A549 (cell line): Measurements from ENCODE around the gene SRCAP. TPM values are rescaled to one million over a fixed set of nuclear protein-coding genes. Genes with fewer than 3 reads are reported as not detected.

Experiments
- ATAC-seq, 2 experiments: fragments of 200-7000 bp in 1 of 2; fragments of >200 bp in 1 of 2; cut with Nextera tagmentation in 1 of 2; cut with Tn5 transposase in 1 of 2; 3 replicates each; pipeline versions ENCODE4 v1.8.0 to v1.9.1; 2018 to 2020; ENCODE audit warnings: mild to moderate bottlenecking in 1 of 2, moderate library complexity in 1 of 2
- CTCF ChIA-PET: fragments of 300-600 bp; sonication (Branson Sonifier 250); formaldehyde crosslinking; extraction: SDS; loops from one replicate; lab custom pipeline; 2021; ENCODE audit warnings: antibody characterized with exemption, inconsistent platforms; lab: Yijun Ruan, JAX
- POLR2A ChIA-PET: fragments of 350-600 bp; formaldehyde crosslinking; extraction: SDS; loops from one replicate; lab custom pipeline; 2021; ENCODE audit warnings: antibody characterized with exemption, inconsistent platforms; lab: Yijun Ruan, JAX
- DNase-seq, 2 experiments: peaks; one replicate each; pipeline versions ENCODE4 v3.0.0 to v3.0.0-alpha.2; 2011 to 2016; ENCODE audit warnings: low read depth in 1 of 2, low spot score in 1 of 2
- FAIRE-seq: peaks from 2 replicates; lab custom pipeline; 2011; peaks lifted over from hg19 to GRCh38; lab: Jason Lieb, UNC
- H3K27ac ChIP-seq, 2 experiments: fragments of >200 bp; sonication (Bioruptor Twin); formaldehyde crosslinking; 3 replicates each; pipeline ENCODE4 v1.5.1; 2016 to 2017
- H3K4me1 ChIP-seq: fragments of >200 bp; sonication (Bioruptor Twin); formaldehyde crosslinking; 3 replicates; pipeline ENCODE4 v1.6.1; 2016
- H3K4me2 ChIP-seq: fragments of >200 bp; sonication (Bioruptor Twin); formaldehyde crosslinking; 3 replicates; pipeline ENCODE4 v1.6.1; 2016
- H3K4me3 ChIP-seq: fragments of >200 bp; sonication (Bioruptor Twin); formaldehyde crosslinking; 3 replicates; pipeline ENCODE4 v1.5.1; 2016
- H3K9me3 ChIP-seq: fragments of >200 bp; sonication (Bioruptor Twin); formaldehyde crosslinking; 3 replicates; pipeline ENCODE4 v1.6.1; 2016
- BHLHE40 ChIP-seq: IDR thresholded peaks from 2 replicates; pipeline ENCODE4 v1.6.1; 2012; ENCODE audit warnings: low read depth, low read length, inconsistent platforms
- CEBPB ChIP-seq, 2 experiments: fragments of >200 bp in 1 of 2; sonication (Bioruptor Twin) in 1 of 2; formaldehyde crosslinking in 1 of 2; IDR thresholded peaks; 2 replicates each; pipeline ENCODE4 v1.6.1; 2012 to 2016
- CHD4 ChIP-seq: fragments of 200-600 bp; sonication (generic); IDR thresholded peaks from 2 replicates; pipeline ENCODE4 v1.6.1; 2016; ENCODE audit warnings: antibody characterized with exemption, mild to moderate bottlenecking, borderline replicate concordance
- EP300 ChIP-seq, 2 experiments: fragments of >200 bp; sonication (Bioruptor Twin); formaldehyde crosslinking; IDR thresholded peaks; 2 replicates in 1 of 2; 3 replicates in 1 of 2; pipeline ENCODE4 v1.6.1; 2016 to 2017
- KDM1A ChIP-seq: fragments of 200-600 bp; sonication (generic); IDR thresholded peaks from 2 replicates; pipeline ENCODE4 v1.6.1; 2016; ENCODE audit warnings: low read depth, mild to moderate bottlenecking
- KDM5A ChIP-seq: fragments of 200-600 bp; sonication (generic); IDR thresholded peaks from 2 replicates; pipeline ENCODE4 v1.6.1; 2016; ENCODE audit warnings: antibody characterized with exemption, mild to moderate bottlenecking
- MYC ChIP-seq: IDR thresholded peaks from 2 replicates; pipeline ENCODE4 v1.6.1; 2012; ENCODE audit warnings: mild to moderate bottlenecking, inconsistent platforms, low read length, improper control_type of control experiment, borderline replicate concordance
- RAD21 ChIP-seq, 2 experiments: fragments of >200 bp in 1 of 2; sonication (Bioruptor Twin) in 1 of 2; formaldehyde crosslinking in 1 of 2; IDR thresholded peaks in 1 of 2; conservative IDR thresholded peaks in 1 of 2; 2 replicates in 1 of 2; 3 replicates in 1 of 2; pipeline ENCODE4 v1.6.1; 2012 to 2018; ENCODE audit warnings: inconsistent platforms in 1 of 2
- RCOR1 ChIP-seq: fragments of 150-350 bp; IDR thresholded peaks from 2 replicates; pipeline ENCODE4 v1.6.1; 2014; ENCODE audit warnings: antibody characterized with exemption, low read length, low read depth
- RFX5 ChIP-seq: fragments of 450-650 bp; IDR thresholded peaks from 2 replicates; pipeline ENCODE4 v1.7.1; 2014; ENCODE audit warnings: antibody characterized with exemption, mild to moderate bottlenecking, moderate library complexity
- RNF2 ChIP-seq: fragments of 200-600 bp; sonication (generic); IDR thresholded peaks from 2 replicates; pipeline ENCODE4 v1.6.1; 2016; ENCODE audit warnings: low read depth, mild to moderate bottlenecking, antibody characterized with exemption, moderate library complexity, borderline replicate concordance
- TP53 ChIP-seq: fragments of 250-450 bp; sonication (Bioruptor Pico); IDR thresholded peaks from 2 replicates; pipeline ENCODE4 v1.5.0; 2021; ENCODE audit warnings: mild to moderate bottlenecking, moderate library complexity
- ZNF302 ChIP-seq: fragments of 250-450 bp; sonication (Bioruptor Pico); IDR thresholded peaks from 2 replicates; pipeline ENCODE4 v1.9.0; 2021; ENCODE audit warnings: inconsistent platforms, mild to moderate bottlenecking, moderate library complexity
- ZSCAN20 ChIP-seq: fragments of 250-450 bp; sonication (Bioruptor Pico); IDR thresholded peaks from 2 replicates; pipeline ENCODE4 v1.8.0; 2022; ENCODE audit warnings: mild to moderate bottlenecking, moderate library complexity
- WGBS: methylation state at CpG from one replicate; pipeline ENCODE4 v1.1.6; 2017; ENCODE audit errors: missing lambda C conversion rate; 5-methylcytosine and 5-hydroxymethylcytosine counted together
- polyA plus RNA-seq, 4 experiments: library from polyadenylated mRNA; depleted of rRNA in 3 of 4; stranded (reverse); fragments of >200 nt; fragmentation: RNase III in 1 of 4; extraction: RNeasy Plus Mini Kit Qiagen cat#74134 plus additional on column Dnase treatment in 1 of 4; gene quantifications; 2 replicates in 3 of 4; 3 replicates in 1 of 4; pipeline ENCODE4 v1.2.3, GENCODE V29; 2011 to 2017
- TF ChIP-seq, protein P1 (sequence below): fragments of >200 bp; sonication (Bioruptor Twin); formaldehyde crosslinking; IDR thresholded peaks from 2 replicates; pipeline ENCODE4 v1.6.1; 2016
- TF ChIP-seq, protein P2 (sequence below): fragments of 250-450 bp; sonication (Bioruptor Pico); IDR thresholded peaks from 2 replicates; pipeline ENCODE4 v1.5.0; 2021; ENCODE audit warnings: mild to moderate bottlenecking, moderate library complexity, borderline replicate concordance
- TF ChIP-seq, protein P3 (sequence below): IDR thresholded peaks from 2 replicates; pipeline ENCODE4 v1.6.1; 2012
- TF ChIP-seq, protein P4 (sequence below): fragments of >200 bp; sonication (Bioruptor Twin); formaldehyde crosslinking; IDR thresholded peaks from 3 replicates; pipeline ENCODE4 v1.5.1; 2016
- TF ChIP-seq, protein P5 (sequence below): fragments of 200-600 bp; sonication (generic); IDR thresholded peaks from 2 replicates; pipeline ENCODE4 v1.6.1; 2016; ENCODE audit warnings: antibody characterized with exemption, mild to moderate bottlenecking, moderate library complexity

Gene SRCAP
- polyA plus RNA-seq, 2 of the 4 experiments (the other 2 are of a cell fraction) = 6.2 to 19.9 TPM

DNA sequence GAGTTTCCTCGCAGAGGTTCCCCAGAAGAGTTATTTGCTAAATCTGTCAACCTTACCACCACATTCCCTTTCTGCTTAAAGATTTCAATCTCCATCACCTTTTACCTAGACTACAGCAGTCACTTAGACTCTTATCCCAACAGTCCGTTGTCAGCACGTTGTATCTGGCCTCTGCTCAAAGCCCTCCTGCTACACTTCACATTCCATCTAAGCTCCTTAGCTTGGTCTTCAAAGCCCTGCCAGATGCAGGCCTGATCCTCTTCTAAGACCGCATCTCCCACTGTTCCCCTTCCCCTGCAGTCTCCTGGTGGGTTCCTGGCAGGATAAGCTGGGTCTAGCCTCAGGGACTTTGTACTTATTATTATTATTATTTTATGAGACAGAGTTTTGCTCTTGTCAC, 10.3 kb upstream of the SRCAP start:
- WGBS = 83% methylated on average over 4 of the region's 4 CpGs
- Histone ChIP-seq H3K4me3 (no peak overlapping the region), H3K9me3 (no peaks in the 10 kb centered on the region), H3K27ac (no peak overlapping the region), H3K4me1 (no peaks in the 10 kb centered on the region), H3K4me2 (no peak overlapping the region)
- ATAC-seq = no peak; a peak in 2 of 6 replicates
- FAIRE-seq = no peak
- POLR2A ChIA-PET = interaction anchor here (1.1 to 1.8 kb wide), 2 partner anchors 10 to 30 kb away, joined by 3 to 4 read pairs; partner anchors contain the start of gene SRCAP
- CTCF ChIA-PET = interaction anchor here (1.3 to 4.7 kb wide), 3 partner anchors 9 to 38 kb away, joined by 4 to 22 read pairs (median 6); partner anchors contain the start of gene PRR14
- no peak for TF ChIP-seq EP300 (IDR thresholded peaks at IDR 0.05)
- TF ChIP-seq TP53 = no peak
- TF ChIP-seq, protein P1, sequence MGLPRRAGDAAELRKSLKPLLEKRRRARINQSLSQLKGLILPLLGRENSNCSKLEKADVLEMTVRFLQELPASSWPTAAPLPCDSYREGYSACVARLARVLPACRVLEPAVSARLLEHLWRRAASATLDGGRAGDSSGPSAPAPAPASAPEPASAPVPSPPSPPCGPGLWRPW = no peak
- no peak for TF ChIP-seq ZNF302 (CRISPR knock-in tag)
- no peak for TF ChIP-seq CHD4
- no peak for TF ChIP-seq KDM1A
- TF ChIP-seq RFX5 = no peak
- DNase-seq = no peak

DNA sequence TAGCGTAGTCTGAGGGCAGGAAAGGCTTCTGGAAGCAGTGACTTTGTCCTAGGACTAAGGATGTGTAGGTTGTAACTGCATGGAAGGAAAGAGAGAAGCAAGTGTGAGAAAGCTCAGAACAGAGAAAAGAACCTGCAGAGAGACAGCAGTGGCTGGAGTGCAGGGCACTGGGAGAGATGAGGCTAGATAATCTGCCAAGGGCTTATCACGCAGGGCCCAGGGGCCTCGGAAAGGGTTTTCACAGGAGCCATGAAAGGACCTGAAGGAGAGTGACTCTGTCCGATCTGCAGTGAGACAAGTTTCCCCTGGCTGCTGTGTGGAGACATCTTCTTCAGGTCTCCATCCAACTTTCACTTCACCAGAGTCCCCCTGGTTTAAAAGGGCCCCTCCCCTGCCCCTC, 7.1 kb upstream of the SRCAP start:
- Histone ChIP-seq H3K4me3 (no peak overlapping the region), H3K4me1 (no peaks in the 10 kb centered on the region), H3K27ac (no peak overlapping the region), H3K9me3 (no peaks in the 10 kb centered on the region), H3K4me2 (no peak overlapping the region)
- TF ChIP-seq, protein P2, sequence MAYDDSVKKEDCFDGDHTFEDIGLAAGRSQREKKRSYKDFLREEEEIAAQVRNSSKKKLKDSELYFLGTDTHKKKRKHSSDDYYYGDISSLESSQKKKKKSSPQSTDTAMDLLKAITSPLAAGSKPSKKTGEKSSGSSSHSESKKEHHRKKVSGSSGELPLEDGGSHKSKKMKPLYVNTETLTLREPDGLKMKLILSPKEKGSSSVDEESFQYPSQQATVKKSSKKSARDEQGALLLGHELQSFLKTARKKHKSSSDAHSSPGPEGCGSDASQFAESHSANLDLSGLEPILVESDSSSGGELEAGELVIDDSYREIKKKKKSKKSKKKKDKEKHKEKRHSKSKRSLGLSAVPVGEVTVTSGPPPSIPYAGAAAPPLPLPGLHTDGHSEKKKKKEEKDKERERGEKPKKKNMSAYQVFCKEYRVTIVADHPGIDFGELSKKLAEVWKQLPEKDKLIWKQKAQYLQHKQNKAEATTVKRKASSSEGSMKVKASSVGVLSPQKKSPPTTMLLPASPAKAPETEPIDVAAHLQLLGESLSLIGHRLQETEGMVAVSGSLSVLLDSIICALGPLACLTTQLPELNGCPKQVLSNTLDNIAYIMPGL = no peak
- WGBS = 82% methylated on average over 4 of the region's 4 CpGs
- no peak for FAIRE-seq
- POLR2A ChIA-PET = no interaction called here
- CTCF ChIA-PET = interaction anchor here (0.7 to 4.7 kb wide), 6 partner anchors 9 to 213 kb away, joined by 3 to 24 read pairs (median 6); no protein-coding TSS in a partner anchor
- peak in 1 of 2 experiments; percentile 21; a peak in 1 of 6 replicates for ATAC-seq
- no peak for DNase-seq

DNA sequence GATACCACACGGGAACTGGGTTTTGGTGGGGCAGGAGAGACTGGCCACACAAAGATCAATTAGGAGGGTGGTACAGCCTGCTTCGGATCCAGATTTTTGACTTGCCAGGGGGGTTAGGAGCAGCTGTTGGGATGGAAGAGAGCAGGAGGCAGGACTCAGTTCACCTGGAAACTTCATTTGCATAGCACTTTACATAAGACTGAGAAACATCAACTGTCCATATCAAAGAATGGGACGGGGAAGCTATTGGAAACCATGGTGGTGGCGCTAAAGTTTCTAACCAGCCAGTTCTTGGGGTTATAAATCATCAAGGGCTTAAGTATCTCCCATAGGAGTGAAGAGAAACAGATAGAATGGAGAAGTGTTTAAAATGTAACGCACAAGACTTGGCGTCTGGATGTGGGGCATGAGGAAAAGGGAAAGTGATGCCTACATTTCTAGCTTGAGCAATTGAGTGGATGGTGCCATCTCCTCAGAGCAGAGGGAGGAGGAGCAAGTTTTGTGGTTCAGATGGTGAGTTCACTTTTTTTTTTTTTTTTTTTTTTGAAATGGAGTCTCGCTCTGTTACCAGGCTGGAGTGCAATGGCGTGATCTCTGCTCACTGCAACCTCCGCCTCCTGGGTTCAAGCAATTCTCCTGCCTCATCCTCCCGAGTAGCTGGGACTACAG, 6.4 kb upstream of the SRCAP start:
- ATAC-seq (no peak), DNase-seq (no peak), FAIRE-seq (no peak)
- TF ChIP-seq CEBPB (IDR thresholded peaks at IDR 0.05) (no peak), RNF2 (no peak), CHD4 (no peak), BHLHE40 (no peak), ZSCAN20 (CRISPR knock-in tag) (no peak), TP53 (no peak), KDM5A (no peak), MYC (no peak), RCOR1 (no peak), RAD21 (conservative IDR thresholded peaks at IDR 0.05 in 1 of 2, IDR thresholded peaks at IDR 0.05 in 1 of 2) (no peak), EP300 (IDR thresholded peaks at IDR 0.05) (no peak)
- TF ChIP-seq, protein P3, sequence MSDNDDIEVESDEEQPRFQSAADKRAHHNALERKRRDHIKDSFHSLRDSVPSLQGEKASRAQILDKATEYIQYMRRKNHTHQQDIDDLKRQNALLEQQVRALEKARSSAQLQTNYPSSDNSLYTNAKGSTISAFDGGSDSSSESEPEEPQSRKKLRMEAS = no peak
- TF ChIP-seq, protein P1 = no peak
- TF ChIP-seq, protein P4, sequence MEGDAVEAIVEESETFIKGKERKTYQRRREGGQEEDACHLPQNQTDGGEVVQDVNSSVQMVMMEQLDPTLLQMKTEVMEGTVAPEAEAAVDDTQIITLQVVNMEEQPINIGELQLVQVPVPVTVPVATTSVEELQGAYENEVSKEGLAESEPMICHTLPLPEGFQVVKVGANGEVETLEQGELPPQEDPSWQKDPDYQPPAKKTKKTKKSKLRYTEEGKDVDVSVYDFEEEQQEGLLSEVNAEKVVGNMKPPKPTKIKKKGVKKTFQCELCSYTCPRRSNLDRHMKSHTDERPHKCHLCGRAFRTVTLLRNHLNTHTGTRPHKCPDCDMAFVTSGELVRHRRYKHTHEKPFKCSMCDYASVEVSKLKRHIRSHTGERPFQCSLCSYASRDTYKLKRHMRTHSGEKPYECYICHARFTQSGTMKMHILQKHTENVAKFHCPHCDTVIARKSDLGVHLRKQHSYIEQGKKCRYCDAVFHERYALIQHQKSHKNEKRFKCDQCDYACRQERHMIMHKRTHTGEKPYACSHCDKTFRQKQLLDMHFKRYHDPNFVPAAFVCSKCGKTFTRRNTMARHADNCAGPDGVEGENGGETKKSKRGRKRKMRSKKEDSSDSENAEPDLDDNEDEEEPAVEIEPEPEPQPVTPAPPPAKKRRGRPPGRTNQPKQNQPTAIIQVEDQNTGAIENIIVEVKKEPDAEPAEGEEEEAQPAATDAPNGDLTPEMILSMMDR = no peak
- TF ChIP-seq, protein P5, sequence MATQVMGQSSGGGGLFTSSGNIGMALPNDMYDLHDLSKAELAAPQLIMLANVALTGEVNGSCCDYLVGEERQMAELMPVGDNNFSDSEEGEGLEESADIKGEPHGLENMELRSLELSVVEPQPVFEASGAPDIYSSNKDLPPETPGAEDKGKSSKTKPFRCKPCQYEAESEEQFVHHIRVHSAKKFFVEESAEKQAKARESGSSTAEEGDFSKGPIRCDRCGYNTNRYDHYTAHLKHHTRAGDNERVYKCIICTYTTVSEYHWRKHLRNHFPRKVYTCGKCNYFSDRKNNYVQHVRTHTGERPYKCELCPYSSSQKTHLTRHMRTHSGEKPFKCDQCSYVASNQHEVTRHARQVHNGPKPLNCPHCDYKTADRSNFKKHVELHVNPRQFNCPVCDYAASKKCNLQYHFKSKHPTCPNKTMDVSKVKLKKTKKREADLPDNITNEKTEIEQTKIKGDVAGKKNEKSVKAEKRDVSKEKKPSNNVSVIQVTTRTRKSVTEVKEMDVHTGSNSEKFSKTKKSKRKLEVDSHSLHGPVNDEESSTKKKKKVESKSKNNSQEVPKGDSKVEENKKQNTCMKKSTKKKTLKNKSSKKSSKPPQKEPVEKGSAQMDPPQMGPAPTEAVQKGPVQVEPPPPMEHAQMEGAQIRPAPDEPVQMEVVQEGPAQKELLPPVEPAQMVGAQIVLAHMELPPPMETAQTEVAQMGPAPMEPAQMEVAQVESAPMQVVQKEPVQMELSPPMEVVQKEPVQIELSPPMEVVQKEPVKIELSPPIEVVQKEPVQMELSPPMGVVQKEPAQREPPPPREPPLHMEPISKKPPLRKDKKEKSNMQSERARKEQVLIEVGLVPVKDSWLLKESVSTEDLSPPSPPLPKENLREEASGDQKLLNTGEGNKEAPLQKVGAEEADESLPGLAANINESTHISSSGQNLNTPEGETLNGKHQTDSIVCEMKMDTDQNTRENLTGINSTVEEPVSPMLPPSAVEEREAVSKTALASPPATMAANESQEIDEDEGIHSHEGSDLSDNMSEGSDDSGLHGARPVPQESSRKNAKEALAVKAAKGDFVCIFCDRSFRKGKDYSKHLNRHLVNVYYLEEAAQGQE = no peak
- ChIA-PET POLR2A (no interaction called here), CTCF (interaction anchor here (1.0 to 4.7 kb wide), 7 partner anchors 10 to 214 kb away, joined by 3 to 24 read pairs (median 8); no protein-coding TSS in a partner anchor)
- Histone ChIP-seq H3K4me3 (no peak overlapping the region), H3K4me2 (no peak overlapping the region), H3K4me1 (no peaks in the 10 kb centered on the region), H3K27ac (no peak overlapping the region), H3K9me3 (no peaks in the 10 kb centered on the region)
- WGBS = 81% methylated on average over 10 of the region's 10 CpGs
